GM12875 (cell line): ENCODE measurements around the gene EGLN1.

Experiments used
- H3K4me3 ChIP-seq: one replicate; pipeline ENCODE4 v1.5.1; 2011; ENCODE audit warnings: low read depth, low read length, control low read depth
- CTCF ChIP-seq: IDR thresholded peaks from 2 replicates; pipeline ENCODE4 v1.5.1; 2011; ENCODE audit warnings: low read depth, mild to moderate bottlenecking, control low read depth, inconsistent platforms, low read length, moderate library complexity, borderline replicate concordance; ENCODE audit not compliant: insufficient read depth

Gene EGLN1

GRCh38 chr1:231407547-231408396, 14.3 kb downstream of the EGLN1 start:
- no peak for TF ChIP-seq CTCF
- H3K4me3 ChIP-seq: no peak overlapping the region

- H3K4me3 ChIP-seq: no peak overlapping the region
- TF ChIP-seq CTCF: no peak
Measured at GRCh38 chr1:231407049-231407448, 15.0 kb downstream of the EGLN1 start.

- no peak overlapping the region for H3K4me3 ChIP-seq
- TF ChIP-seq CTCF: no peak
Measured at GRCh38 chr1:231404318-231404717, 17.8 kb downstream of the EGLN1 start.

- TF ChIP-seq CTCF: no peak
- no peak overlapping the region for H3K4me3 ChIP-seq
Measured at GRCh38 chr1:231401478-231401877, 20.6 kb downstream of the EGLN1 start.

GRCh38 chr1:231397886-231398671, 24.0 kb downstream of the EGLN1 start:
- TF ChIP-seq CTCF: no peak

GRCh38 chr1:231396643-231397042, 25.4 kb downstream of the EGLN1 start:
- TF ChIP-seq CTCF: no peak
- H3K4me3 ChIP-seq: no peak overlapping the region

More at GRCh38 chr1:231397886-231398671, 24.0 kb downstream of the EGLN1 start:
- H3K4me3 ChIP-seq: no peak overlapping the region
